ENCODE measurements around the gene SLC32A1.

The SLC32A1 gene, protein sequence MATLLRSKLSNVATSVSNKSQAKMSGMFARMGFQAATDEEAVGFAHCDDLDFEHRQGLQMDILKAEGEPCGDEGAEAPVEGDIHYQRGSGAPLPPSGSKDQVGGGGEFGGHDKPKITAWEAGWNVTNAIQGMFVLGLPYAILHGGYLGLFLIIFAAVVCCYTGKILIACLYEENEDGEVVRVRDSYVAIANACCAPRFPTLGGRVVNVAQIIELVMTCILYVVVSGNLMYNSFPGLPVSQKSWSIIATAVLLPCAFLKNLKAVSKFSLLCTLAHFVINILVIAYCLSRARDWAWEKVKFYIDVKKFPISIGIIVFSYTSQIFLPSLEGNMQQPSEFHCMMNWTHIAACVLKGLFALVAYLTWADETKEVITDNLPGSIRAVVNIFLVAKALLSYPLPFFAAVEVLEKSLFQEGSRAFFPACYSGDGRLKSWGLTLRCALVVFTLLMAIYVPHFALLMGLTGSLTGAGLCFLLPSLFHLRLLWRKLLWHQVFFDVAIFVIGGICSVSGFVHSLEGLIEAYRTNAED

DNA sequence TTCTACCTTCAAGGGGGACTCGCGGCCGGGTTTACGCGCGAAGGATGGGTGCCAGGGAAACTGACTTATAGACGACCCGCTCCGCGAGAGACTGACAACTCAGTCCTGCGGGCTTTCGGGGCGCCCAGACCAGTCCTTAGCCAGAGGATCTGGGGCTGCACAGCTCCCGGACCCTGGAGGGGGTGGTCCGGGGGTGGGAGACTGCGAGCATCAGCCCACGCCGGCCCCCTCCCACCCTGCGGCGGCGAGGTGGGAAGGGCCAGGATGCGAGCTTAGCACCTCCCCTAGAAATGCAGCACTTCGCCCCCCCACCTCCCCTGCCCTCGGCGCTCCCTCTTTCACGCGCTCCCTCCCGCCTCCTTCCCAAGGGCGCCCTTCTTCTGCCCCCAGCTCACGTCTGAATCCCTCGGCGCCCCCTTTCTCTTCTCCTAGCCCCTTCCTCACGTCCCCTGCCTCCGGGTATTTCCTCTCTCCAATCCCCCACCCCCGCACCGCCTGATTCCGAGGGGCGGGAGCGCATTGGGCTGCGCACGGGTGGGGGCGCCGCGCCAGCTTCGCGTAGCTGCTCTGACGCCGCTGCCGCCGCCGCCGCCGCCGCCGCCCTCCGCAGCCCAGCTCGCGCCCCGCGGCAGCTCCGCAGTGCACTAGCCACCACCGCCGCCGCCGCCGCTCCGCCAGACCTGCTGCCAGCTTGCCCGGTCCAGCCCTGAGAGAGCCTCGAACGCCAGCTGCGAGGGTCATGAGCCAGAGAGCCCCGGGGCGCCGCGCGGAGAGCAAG lies at the start of gene SLC32A1:
SLC32A1 (plus strand) TSS at position 639 of the 778 bp plus-strand sequence. CDS start 239 bp downstream, outside the sequence.
- DNase-seq (ENCODE audit: low read depth): no peak
- no peak within 1 kb of the TSS for H3K4me3 ChIP-seq (ENCODE audit: low read depth, low read length)
- TF ChIP-seq, protein P1, sequence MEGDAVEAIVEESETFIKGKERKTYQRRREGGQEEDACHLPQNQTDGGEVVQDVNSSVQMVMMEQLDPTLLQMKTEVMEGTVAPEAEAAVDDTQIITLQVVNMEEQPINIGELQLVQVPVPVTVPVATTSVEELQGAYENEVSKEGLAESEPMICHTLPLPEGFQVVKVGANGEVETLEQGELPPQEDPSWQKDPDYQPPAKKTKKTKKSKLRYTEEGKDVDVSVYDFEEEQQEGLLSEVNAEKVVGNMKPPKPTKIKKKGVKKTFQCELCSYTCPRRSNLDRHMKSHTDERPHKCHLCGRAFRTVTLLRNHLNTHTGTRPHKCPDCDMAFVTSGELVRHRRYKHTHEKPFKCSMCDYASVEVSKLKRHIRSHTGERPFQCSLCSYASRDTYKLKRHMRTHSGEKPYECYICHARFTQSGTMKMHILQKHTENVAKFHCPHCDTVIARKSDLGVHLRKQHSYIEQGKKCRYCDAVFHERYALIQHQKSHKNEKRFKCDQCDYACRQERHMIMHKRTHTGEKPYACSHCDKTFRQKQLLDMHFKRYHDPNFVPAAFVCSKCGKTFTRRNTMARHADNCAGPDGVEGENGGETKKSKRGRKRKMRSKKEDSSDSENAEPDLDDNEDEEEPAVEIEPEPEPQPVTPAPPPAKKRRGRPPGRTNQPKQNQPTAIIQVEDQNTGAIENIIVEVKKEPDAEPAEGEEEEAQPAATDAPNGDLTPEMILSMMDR (IDR thresholded peaks at IDR 0.05; ENCODE audit: low read depth, low read length, missing control alignments): no peak

DNA sequence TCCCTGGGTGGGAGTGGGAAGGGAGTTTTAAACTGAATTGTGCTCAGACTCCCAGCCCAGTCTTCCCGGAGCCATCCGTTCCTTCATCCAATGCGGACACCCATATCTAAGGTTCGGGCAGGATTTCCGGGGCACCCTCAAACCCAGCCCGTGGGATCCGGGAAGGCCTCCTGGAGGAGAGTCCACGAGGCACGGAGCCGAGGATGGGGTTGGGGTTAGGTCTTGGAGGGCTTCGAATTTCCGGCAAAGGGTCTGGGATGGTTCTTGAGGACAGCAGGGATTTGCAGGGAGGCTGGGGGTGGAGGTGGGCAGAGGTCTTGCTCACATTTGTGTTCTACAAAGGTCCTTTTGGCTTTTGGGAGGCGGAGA lies 49.5 kb upstream of the SLC32A1 start:
- no peak overlapping the region for H3K4me3 ChIP-seq (ENCODE audit: low read depth, low read length)
- DNase-seq (ENCODE audit: low read depth): no peak
- TF ChIP-seq, protein P1 (IDR thresholded peaks at IDR 0.05; ENCODE audit: low read depth, low read length, missing control alignments): no peak

DNA sequence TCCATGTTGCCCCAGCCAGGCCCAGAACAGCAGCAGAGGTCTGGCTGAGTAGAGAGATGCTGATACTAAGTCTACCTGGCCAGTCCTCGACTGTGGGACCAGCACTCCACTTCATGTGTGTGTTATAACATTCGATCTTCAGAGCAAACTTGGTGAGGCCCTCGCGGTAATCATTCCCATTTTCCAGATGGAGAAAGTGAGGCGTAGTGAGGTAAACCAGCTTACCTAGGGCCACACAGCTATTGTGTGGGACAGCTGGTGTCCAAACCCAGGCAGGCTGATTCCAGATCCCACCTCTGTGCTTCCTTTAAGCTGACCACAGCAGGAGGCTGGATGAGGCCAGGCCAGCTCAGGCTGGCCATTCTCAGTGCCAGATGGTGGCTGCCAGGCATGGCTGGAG lies 47.7 kb upstream of the SLC32A1 start:
- H3K4me3 ChIP-seq (ENCODE audit: low read depth, low read length): no peak overlapping the region
- DNase-seq (ENCODE audit: low read depth): no peak
- TF ChIP-seq, protein P1 (IDR thresholded peaks at IDR 0.05; ENCODE audit: low read depth, low read length, missing control alignments): no peak

DNA sequence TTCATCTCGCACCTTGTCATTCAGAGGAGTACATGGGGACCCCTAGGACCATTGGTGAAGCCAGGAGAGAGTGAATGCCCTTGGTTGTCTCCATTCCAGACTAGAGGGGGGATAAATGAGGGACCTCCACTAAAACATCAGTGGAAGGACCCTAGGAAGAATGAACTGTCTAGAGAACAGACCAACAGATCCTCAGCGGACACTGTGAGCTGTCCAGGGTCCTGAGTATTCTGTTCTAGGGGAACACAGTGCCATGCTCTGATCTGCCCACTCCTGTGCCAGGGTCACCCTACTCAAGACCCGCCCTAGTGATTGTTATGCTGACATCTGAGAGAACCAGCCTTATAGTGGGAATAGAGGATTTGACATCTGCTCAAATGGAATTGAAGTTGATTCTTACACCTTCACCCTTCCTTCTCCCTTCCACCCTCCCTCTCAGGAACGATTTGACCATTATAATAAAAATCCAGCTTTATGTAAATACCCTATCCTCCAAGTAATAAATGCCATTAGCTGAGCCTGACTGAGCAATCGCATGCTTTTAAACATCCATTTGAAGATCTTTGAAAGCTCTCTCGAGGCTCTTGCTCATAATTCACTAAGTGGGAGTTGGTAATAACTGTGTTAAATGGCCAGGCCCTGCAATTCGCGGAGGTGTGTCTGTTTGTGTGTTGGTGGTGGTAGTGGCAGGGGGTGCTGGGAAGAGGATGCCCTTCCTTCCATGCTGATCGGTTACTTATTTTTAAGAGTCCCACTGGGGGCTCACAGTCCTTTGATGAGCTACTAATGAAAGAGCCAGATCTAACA lies 43.6 kb upstream of the SLC32A1 start:
- DNase-seq (ENCODE audit: low read depth): no peak
- TF ChIP-seq, protein P1 (IDR thresholded peaks at IDR 0.05; ENCODE audit: low read depth, low read length, missing control alignments): no peak
- no peak overlapping the region for H3K4me3 ChIP-seq (ENCODE audit: low read depth, low read length)

DNA sequence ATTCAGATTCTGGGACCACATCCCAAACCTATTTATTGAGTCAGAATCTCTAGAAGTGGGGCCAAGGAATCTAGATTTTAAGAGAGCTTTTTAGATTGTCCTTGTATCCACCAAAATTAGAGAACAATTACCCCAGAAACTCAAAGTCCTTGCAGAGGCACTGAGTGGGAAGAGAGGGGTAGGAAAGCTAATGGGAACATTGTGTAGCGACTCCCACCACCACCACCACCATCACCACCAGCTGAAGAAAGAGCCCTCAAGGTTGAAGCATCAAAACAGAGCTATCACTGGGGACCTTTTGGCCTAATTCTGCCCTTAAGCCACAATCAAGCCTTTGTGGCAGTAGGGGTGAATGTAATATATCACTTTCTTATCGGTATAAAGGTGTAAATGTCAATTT lies 39.0 kb upstream of the SLC32A1 start:
- TF ChIP-seq, protein P1 (IDR thresholded peaks at IDR 0.05; ENCODE audit: low read depth, low read length, missing control alignments): no peak
- DNase-seq (ENCODE audit: low read depth): no peak
- H3K4me3 ChIP-seq (ENCODE audit: low read depth, low read length): no peak overlapping the region

DNA sequence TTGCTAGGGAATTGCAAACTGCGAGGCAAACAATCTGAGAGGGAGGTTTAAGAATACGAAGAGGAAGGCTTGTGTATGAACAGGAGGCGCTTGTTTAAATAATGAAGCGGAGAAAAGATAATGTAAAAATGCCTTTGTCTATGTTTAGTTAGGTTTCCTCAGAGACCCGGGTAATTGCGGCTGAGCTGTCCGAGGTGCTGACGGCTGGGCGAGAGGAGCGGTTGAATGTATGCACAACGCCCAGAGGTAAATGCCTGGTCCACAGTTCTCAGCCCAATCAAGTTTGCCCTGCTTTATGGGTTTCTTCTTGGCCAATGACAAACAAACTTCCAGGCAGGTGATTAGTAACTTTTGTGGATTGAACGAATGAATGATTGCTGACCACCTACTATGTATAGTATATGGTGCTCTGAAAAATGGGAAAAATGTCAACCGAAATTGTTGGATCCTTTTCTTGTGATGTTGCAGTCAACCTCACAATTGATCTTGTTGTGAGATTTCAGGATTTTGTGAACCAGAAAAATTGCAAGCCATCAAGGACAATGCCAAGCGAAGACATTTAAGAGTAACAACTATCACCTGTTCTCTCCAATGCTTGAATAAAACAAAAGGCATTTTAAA lies 38.3 kb upstream of the SLC32A1 start:
- TF ChIP-seq, protein P1 (IDR thresholded peaks at IDR 0.05; ENCODE audit: low read depth, low read length, missing control alignments): no peak
- no peak overlapping the region for H3K4me3 ChIP-seq (ENCODE audit: low read depth, low read length)
- DNase-seq (ENCODE audit: low read depth): no peak
